Ishikawa (cell line): Measurements from ENCODE around the gene EOGT.

ENCODE experiments used
- CEBPB ChIP-seq: IDR thresholded peaks from 2 replicates; pipeline ENCODE4 v1.6.1; 2012
- EP300 ChIP-seq: IDR thresholded peaks from 2 replicates; pipeline ENCODE4 v1.6.1; 2012; ENCODE audit warnings: borderline replicate concordance
- NFIC ChIP-seq: IDR thresholded peaks from 2 replicates; pipeline ENCODE4 v1.6.1; 2012
- RAD21 ChIP-seq: IDR thresholded peaks from 2 replicates; pipeline ENCODE4 v1.6.1; 2012; ENCODE audit warnings: low read depth
- REST ChIP-seq: IDR thresholded peaks from 2 replicates; pipeline ENCODE4 v1.6.1; 2012; ENCODE audit warnings: low read depth, mild to moderate bottlenecking
- TAF1 ChIP-seq: IDR thresholded peaks from 2 replicates; pipeline ENCODE4 v1.6.1; 2012; ENCODE audit warnings: low read depth, mild to moderate bottlenecking
- TEAD4 ChIP-seq: IDR thresholded peaks from 2 replicates; pipeline ENCODE4 v1.6.1; 2012
- YY1 ChIP-seq: IDR thresholded peaks from 2 replicates; pipeline ENCODE4 v1.6.1; 2012; ENCODE audit warnings: low read depth

GRCh38 chr3:68945225-68945624 is 68.3 kb downstream of the EOGT start:
- TF ChIP-seq TAF1: no peak
- no peak for TF ChIP-seq NFIC
- no peak for TF ChIP-seq TEAD4
- TF ChIP-seq YY1: no peak
- no peak for TF ChIP-seq REST
- no peak for TF ChIP-seq RAD21
- no peak for TF ChIP-seq CEBPB
- TF ChIP-seq EP300: no peak
